Raji (cell line): ENCODE results near the gene MACROD2.

Experiments
- POLR2A ChIP-seq: IDR thresholded peaks from 2 replicates; pipeline ENCODE4 v1.6.1; 2011; ENCODE audit warnings: low read depth, low read length, control low read depth; ENCODE audit not compliant: insufficient read depth

The MACROD2 gene

GRCh38 chr20:14783766-14784165 lies 788.5 kb downstream of the MACROD2 start:
- no peak for TF ChIP-seq POLR2A

GRCh38 chr20:14785065-14785743 lies 789.9 kb downstream of the MACROD2 start:
- TF ChIP-seq POLR2A = no peak

GRCh38 chr20:14790190-14790589 lies 794.9 kb downstream of the MACROD2 start:
- TF ChIP-seq POLR2A = no peak

GRCh38 chr20:14790771-14791620 lies 795.7 kb downstream of the MACROD2 start:
- TF ChIP-seq POLR2A = no peak

GRCh38 chr20:14792915-14793314 lies 797.6 kb downstream of the MACROD2 start:
- no peak for TF ChIP-seq POLR2A

- no peak for TF ChIP-seq POLR2A
These were observed 804.4 kb downstream of the MACROD2 start for GRCh38 chr20:14799545-14800216.

- no peak for TF ChIP-seq POLR2A
These were observed 805.5 kb downstream of the MACROD2 start for GRCh38 chr20:14800707-14801425.

GRCh38 chr20:14801591-14802325 lies 806.4 kb downstream of the MACROD2 start:
- no peak for TF ChIP-seq POLR2A

- TF ChIP-seq POLR2A = no peak
These were observed 811.9 kb downstream of the MACROD2 start for GRCh38 chr20:14807224-14807623.

- TF ChIP-seq POLR2A = no peak
These were observed 820.0 kb downstream of the MACROD2 start for GRCh38 chr20:14815340-14815739.

GRCh38 chr20:14816471-14816870 lies 821.2 kb downstream of the MACROD2 start:
- TF ChIP-seq POLR2A = no peak

GRCh38 chr20:14817101-14817500 lies 821.8 kb downstream of the MACROD2 start:
- TF ChIP-seq POLR2A = no peak

- TF ChIP-seq POLR2A = no peak
These were observed 825.5 kb downstream of the MACROD2 start for GRCh38 chr20:14820771-14821170.

GRCh38 chr20:14821251-14821650 lies 825.9 kb downstream of the MACROD2 start:
- TF ChIP-seq POLR2A = no peak
